ENCODE measurements around the gene DPY19L1.

GRCh38 chr7:34916267-34916666 is 121.0 kb downstream of the DPY19L1 start:
- no peak for TF ChIP-seq CTCF (IDR thresholded peaks at IDR 0.05)
- no peak for TF ChIP-seq POLR2A (IDR thresholded peaks at IDR 0.05)

All from Peyer's patch (tissue), 4 donors.